IPS-11a (cell line): ENCODE measurements around the gene CEPT1.

Experiments used
- H3K4me3 ChIP-seq: one replicate; pipeline ENCODE4 v1.5.1; 2013; ENCODE audit warnings: low read depth, low read length, control low read depth

Gene CEPT1

GRCh38 chr1:111145963-111146768, 6.1 kb downstream of the CEPT1 start:
- H3K4me3 ChIP-seq, result no peak overlapping the region

GRCh38 chr1:111147948-111148347, 7.9 kb downstream of the CEPT1 start:
- no peak overlapping the region for H3K4me3 ChIP-seq

- H3K4me3 ChIP-seq, result no peak overlapping the region
Measured at GRCh38 chr1:111148376-111148881, 8.4 kb downstream of the CEPT1 start.

- H3K4me3 ChIP-seq, result no peak overlapping the region
Measured at GRCh38 chr1:111151838-111152237, 11.8 kb downstream of the CEPT1 start.

- H3K4me3 ChIP-seq, result no peak overlapping the region
Measured at GRCh38 chr1:111154021-111154999, 14.3 kb downstream of the CEPT1 start.

- H3K4me3 ChIP-seq, result no peak overlapping the region
Measured at GRCh38 chr1:111157431-111157830, 17.4 kb downstream of the CEPT1 start.

GRCh38 chr1:111161843-111162487, 21.9 kb downstream of the CEPT1 start:
- H3K4me3 ChIP-seq, result no peak overlapping the region

- no peak overlapping the region for H3K4me3 ChIP-seq
Measured at GRCh38 chr1:111162488-111162880, 22.5 kb downstream of the CEPT1 start.

- no peak overlapping the region for H3K4me3 ChIP-seq
Measured at GRCh38 chr1:111163363-111163762, 23.3 kb downstream of the CEPT1 start.

- H3K4me3 ChIP-seq, result no peak overlapping the region
Measured at GRCh38 chr1:111164151-111164550, 24.1 kb downstream of the CEPT1 start.

GRCh38 chr1:111172463-111172862, 32.4 kb downstream of the CEPT1 start:
- no peak overlapping the region for H3K4me3 ChIP-seq

- no peak overlapping the region for H3K4me3 ChIP-seq
Measured at GRCh38 chr1:111174070-111174469, 34.0 kb downstream of the CEPT1 start.

- no peak overlapping the region for H3K4me3 ChIP-seq
Measured at GRCh38 chr1:111175349-111175748, 35.3 kb downstream of the CEPT1 start.

- no peak overlapping the region for H3K4me3 ChIP-seq
Measured at GRCh38 chr1:111176678-111177077, 36.7 kb downstream of the CEPT1 start.

GRCh38 chr1:111179968-111180533, 40.0 kb downstream of the CEPT1 start:
- no peak overlapping the region for H3K4me3 ChIP-seq

GRCh38 chr1:111182052-111182451, 42.0 kb downstream of the CEPT1 start:
- no peak overlapping the region for H3K4me3 ChIP-seq

GRCh38 chr1:111183308-111184069, 43.5 kb downstream of the CEPT1 start:
- H3K4me3 ChIP-seq, result no peak overlapping the region

GRCh38 chr1:111184663-111185062, 44.6 kb downstream of the CEPT1 start:
- no peak overlapping the region for H3K4me3 ChIP-seq

GRCh38 chr1:111190931-111191451, 51.0 kb downstream of the CEPT1 start:
- no peak overlapping the region for H3K4me3 ChIP-seq

- H3K4me3 ChIP-seq, result no peak overlapping the region
Measured at GRCh38 chr1:111191496-111191895, 51.5 kb downstream of the CEPT1 start.
